BE2C (cell line): ENCODE data around the gene EMC6.

Source experiments
- DNase-seq: peaks from one replicate; pipeline ENCODE4 v3.0.0-alpha.2; 2020
- H3K27me3 ChIP-seq: fragments of 250-450 bp; sonication (Bioruptor Pico); 2 replicates; pipeline ENCODE4 v1.5.1; 2020; ENCODE audit warnings: mild to moderate bottlenecking
- H3K36me3 ChIP-seq: fragments of 250-450 bp; sonication (Bioruptor Pico); 2 replicates; pipeline ENCODE4 v1.5.1; 2020; ENCODE audit warnings: mild to moderate bottlenecking
- H3K4me1 ChIP-seq: fragments of 250-450 bp; sonication (Bioruptor Pico); 2 replicates; pipeline ENCODE4 v1.5.1; 2020
- H3K4me3 ChIP-seq: 2 replicates; pipeline ENCODE4 v1.5.1; 2011; ENCODE audit warnings: low read depth, low read length
- H3K9me3 ChIP-seq: fragments of 250-450 bp; sonication (Bioruptor Pico); 2 replicates; pipeline ENCODE4 v1.5.1; 2020
- CTCF ChIP-seq: IDR thresholded peaks from 2 replicates; pipeline ENCODE4 v1.5.1; 2012; ENCODE audit warnings: mild to moderate bottlenecking, low read depth, low read length

The EMC6 gene

DNA sequence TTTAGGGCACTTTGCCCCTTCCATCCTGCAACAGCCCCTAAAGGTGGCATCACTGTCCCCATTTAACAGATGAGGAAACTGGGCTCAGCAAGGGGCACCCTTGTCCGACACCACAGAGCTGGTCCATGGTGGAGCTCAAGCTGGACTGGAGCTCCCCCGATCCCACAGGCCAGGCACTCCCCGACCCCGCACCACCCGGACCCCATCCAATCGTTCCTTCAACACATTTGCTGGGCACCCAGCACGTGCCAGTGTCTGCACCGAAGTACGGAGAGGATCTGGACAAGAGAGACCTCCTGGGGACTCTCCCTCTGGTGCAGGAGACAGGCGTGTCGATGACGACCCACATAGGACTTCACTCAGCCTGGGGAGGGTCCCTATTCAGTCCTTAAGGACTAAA lies 13.4 kb downstream of the EMC6 start:
- H3K27me3 ChIP-seq, result no peaks in the 10 kb centered on the region
- H3K36me3 ChIP-seq, result no peaks in the 10 kb centered on the region
- no peak overlapping the region for H3K4me3 ChIP-seq
- H3K9me3 ChIP-seq, result no peaks in the 10 kb centered on the region
- H3K4me1 ChIP-seq, result no peaks in the 10 kb centered on the region
- no peak for TF ChIP-seq CTCF
- DNase-seq, result no peak

DNA sequence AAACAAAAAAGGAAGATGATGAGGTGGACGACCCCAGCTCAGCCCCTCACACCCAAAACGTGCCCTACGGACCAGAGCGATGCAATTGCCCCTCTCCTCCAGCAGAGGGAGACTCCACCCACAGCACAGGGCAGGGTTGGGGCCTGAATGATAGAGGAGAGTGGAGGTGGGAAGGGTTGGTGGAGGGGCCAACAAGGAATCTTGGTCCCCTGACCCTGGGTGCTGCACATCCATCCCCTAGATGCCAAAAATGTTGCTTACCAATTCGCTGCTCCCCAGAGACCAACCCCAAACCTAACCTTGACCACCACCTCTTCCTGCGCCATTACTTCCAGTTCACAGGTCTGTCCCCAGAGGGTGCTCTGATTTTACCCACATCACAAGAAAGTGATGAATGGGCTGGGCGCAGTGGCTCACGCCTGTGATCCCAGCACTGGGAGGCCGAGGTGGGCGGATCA lies 14.5 kb downstream of the EMC6 start:
- TF ChIP-seq CTCF, result peak; percentile 82
- Histone ChIP-seq H3K36me3 (no peaks in the 10 kb centered on the region), H3K27me3 (no peaks in the 10 kb centered on the region), H3K4me1 (no peaks in the 10 kb centered on the region), H3K4me3 (no peak overlapping the region), H3K9me3 (no peaks in the 10 kb centered on the region)
- peak; percentile 39 for DNase-seq

GRCh38 chr17:3685174-3685573 lies 16.6 kb downstream of the EMC6 start:
- Histone ChIP-seq H3K4me3 (no peak overlapping the region), H3K27me3 (no peaks in the 10 kb centered on the region), H3K36me3 (peaks cover 6% of the 10 kb centered on the region; the same call in 1 of the 2 replicates), H3K9me3 (no peaks in the 10 kb centered on the region), H3K4me1 (no peaks in the 10 kb centered on the region)
- no peak for DNase-seq
- no peak for TF ChIP-seq CTCF

- H3K9me3 ChIP-seq, result no peaks in the 10 kb centered on the region
- TF ChIP-seq CTCF, result no peak
- H3K36me3 ChIP-seq, result peaks cover 6% of the 10 kb centered on the region; the same call in 1 of the 2 replicates
- H3K4me3 ChIP-seq, result no peak overlapping the region
- no peak for DNase-seq
- no peaks in the 10 kb centered on the region for H3K4me1 ChIP-seq
- H3K27me3 ChIP-seq, result no peaks in the 10 kb centered on the region
Observed at GRCh38 chr17:3688027-3688553, 19.5 kb downstream of the EMC6 start.

GRCh38 chr17:3688852-3689261 lies 20.2 kb downstream of the EMC6 start:
- DNase-seq, result no peak
- Histone ChIP-seq H3K27me3 (no peaks in the 10 kb centered on the region), H3K4me1 (no peaks in the 10 kb centered on the region), H3K36me3 (peaks cover 6% of the 10 kb centered on the region; the same call in 1 of the 2 replicates), H3K4me3 (no peak overlapping the region), H3K9me3 (no peaks in the 10 kb centered on the region)
- no peak for TF ChIP-seq CTCF

GRCh38 chr17:3689262-3690093 lies 20.9 kb downstream of the EMC6 start:
- no peaks in the 10 kb centered on the region for H3K9me3 ChIP-seq
- no peak overlapping the region for H3K4me3 ChIP-seq
- DNase-seq, result no peak
- TF ChIP-seq CTCF, result no peak
- no peaks in the 10 kb centered on the region for H3K4me1 ChIP-seq
- no peaks in the 10 kb centered on the region for H3K27me3 ChIP-seq
- H3K36me3 ChIP-seq, result peaks cover 6% of the 10 kb centered on the region; the same call in 1 of the 2 replicates
